H9 (cell line): Measurements from ENCODE around the gene NFASC. TPM values are rescaled to one million over a fixed set of nuclear protein-coding genes. Genes with fewer than 3 reads are reported as not detected.

Source experiments
- DNase-seq: peaks from one replicate; pipeline ENCODE4 v3.0.0-alpha.2; 2017
- H2AFZ ChIP-seq: one replicate; pipeline ENCODE4 v1.6.1; 2013; ENCODE audit warnings: mild to moderate bottlenecking, low read length, control low read depth, moderate library complexity
- H2AK5ac ChIP-seq: 2 replicates; pipeline ENCODE4 v1.6.1; 2013; ENCODE audit warnings: low read length, control low read depth, mixed read lengths; ENCODE audit not compliant: insufficient read length
- H2BK120ac ChIP-seq: one replicate; pipeline ENCODE4 v1.6.1; 2013; ENCODE audit warnings: low read depth, mild to moderate bottlenecking, low read length, control low read depth, inconsistent platforms; ENCODE audit not compliant: poor library complexity, severe bottlenecking
- H2BK12ac ChIP-seq: 2 replicates; pipeline ENCODE4 v1.6.1; 2013; ENCODE audit warnings: low read length, control low read depth, mixed read lengths, low read depth; ENCODE audit not compliant: insufficient read length
- H2BK15ac ChIP-seq: 2 replicates; pipeline ENCODE4 v1.6.1; 2013; ENCODE audit warnings: low read depth, low read length, control low read depth
- H2BK20ac ChIP-seq: one replicate; pipeline ENCODE4 v1.6.1; 2013; ENCODE audit warnings: low read depth, mild to moderate bottlenecking, low read length, control low read depth, inconsistent platforms; ENCODE audit not compliant: poor library complexity, severe bottlenecking
- H2BK5ac ChIP-seq: 2 replicates; pipeline ENCODE4 v1.6.1; 2013; ENCODE audit warnings: low read length, control low read depth, mixed read lengths; ENCODE audit not compliant: insufficient read length
- H3K14ac ChIP-seq: 2 replicates; pipeline ENCODE4 v1.6.1; 2013; ENCODE audit warnings: low read length, control low read depth; ENCODE audit not compliant: insufficient read depth
- H3K18ac ChIP-seq: 2 replicates; pipeline ENCODE4 v1.6.1; 2013; ENCODE audit warnings: low read depth, mild to moderate bottlenecking, mixed read lengths, low read length, control low read depth; ENCODE audit not compliant: insufficient read length
- H3K23ac ChIP-seq: 2 replicates; pipeline ENCODE4 v1.6.1; 2013; ENCODE audit warnings: low read length, control low read depth, mixed read lengths, low read depth; ENCODE audit not compliant: insufficient read length
- H3K23me2 ChIP-seq: 2 replicates; pipeline ENCODE4 v1.6.1; 2013; ENCODE audit warnings: low read depth, mild to moderate bottlenecking, mixed read lengths, low read length, control low read depth; ENCODE audit not compliant: insufficient read length, poor library complexity, severe bottlenecking
- H3K27ac ChIP-seq: 2 replicates; pipeline ENCODE4 v1.5.1; 2013; ENCODE audit warnings: low read length, control low read depth, mixed read lengths, low read depth; ENCODE audit not compliant: insufficient read length
- H3K27me3 ChIP-seq: 2 replicates; pipeline ENCODE4 v1.6.1; 2013; ENCODE audit warnings: low read length, control low read depth, inconsistent platforms; ENCODE audit not compliant: insufficient read depth
- H3K4ac ChIP-seq: 2 replicates; pipeline ENCODE4 v1.6.1; 2013; ENCODE audit warnings: low read depth, mild to moderate bottlenecking, control low read depth, inconsistent platforms, low read length, moderate library complexity
- H3K4me1 ChIP-seq: 2 replicates; pipeline ENCODE4 v1.6.1; 2013; ENCODE audit warnings: low read length, control low read depth, inconsistent platforms; ENCODE audit not compliant: insufficient read depth
- H3K4me2 ChIP-seq: 2 replicates; pipeline ENCODE4 v1.6.1; 2013; ENCODE audit warnings: low read length, control low read depth, mixed read lengths; ENCODE audit not compliant: insufficient read length, insufficient read depth
- H3K56ac ChIP-seq: 2 replicates; pipeline ENCODE4 v1.6.1; 2013; ENCODE audit warnings: low read depth, mild to moderate bottlenecking, mixed read lengths, low read length, control low read depth; ENCODE audit not compliant: insufficient read length
- H3K79me1 ChIP-seq: 2 replicates; pipeline ENCODE4 v1.6.1; 2013; ENCODE audit warnings: low read depth, mild to moderate bottlenecking, moderate library complexity, low read length, control low read depth, inconsistent platforms; ENCODE audit not compliant: insufficient read depth, poor library complexity, severe bottlenecking
- H3K79me2 ChIP-seq: 2 replicates; pipeline ENCODE4 v1.6.1; 2013; ENCODE audit warnings: low read length, control low read depth, inconsistent platforms; ENCODE audit not compliant: insufficient read depth
- H3K9ac ChIP-seq: 2 replicates; pipeline ENCODE4 v1.6.1; 2013; ENCODE audit warnings: low read length, control low read depth, mixed read lengths; ENCODE audit not compliant: insufficient read length; ENCODE audit errors: extremely low read depth
- H3K9me3 ChIP-seq: one replicate; pipeline ENCODE4 v1.6.1; 2013; ENCODE audit warnings: low read depth, low read length, inconsistent platforms; ENCODE audit not compliant: control insufficient read depth
- H3T11ph ChIP-seq: one replicate; pipeline ENCODE4 v1.6.1; 2013; ENCODE audit warnings: mild to moderate bottlenecking, low read length, control low read depth, inconsistent platforms
- H4K20me1 ChIP-seq: one replicate; pipeline ENCODE4 v1.6.1; 2013; ENCODE audit not compliant: control insufficient read depth, insufficient read length, insufficient read depth
- H4K5ac ChIP-seq: 2 replicates; pipeline ENCODE4 v1.6.1; 2013; ENCODE audit warnings: low read depth, mild to moderate bottlenecking, mixed read lengths, low read length, control low read depth; ENCODE audit not compliant: insufficient read length
- H4K8ac ChIP-seq: replicated peaks from 2 replicates; pipeline ENCODE4 v1.6.1; 2013; ENCODE audit warnings: low read length, control low read depth, mixed read lengths, low read depth; ENCODE audit not compliant: insufficient read length
- H4K91ac ChIP-seq: 2 replicates; pipeline ENCODE4 v1.6.1; 2013; ENCODE audit warnings: low read depth, mild to moderate bottlenecking, moderate library complexity, mixed read lengths, low read length, control low read depth; ENCODE audit not compliant: insufficient read length
- H3K27ac Mint-ChIP-seq, 3 experiments: 2 replicates in 2 of 3; 3 replicates in 1 of 3; pipeline ENCODE4 v1.8.0; 2020 to 2021; ENCODE audit warnings: mixed read lengths in 3 of 3, mild to moderate bottlenecking in 1 of 3, moderate library complexity in 1 of 3
- H3K27me3 Mint-ChIP-seq: 2 replicates; pipeline ENCODE4 v1.8.0; 2021; ENCODE audit warnings: low read depth, mild to moderate bottlenecking, moderate library complexity, mixed read lengths
- H3K36me3 Mint-ChIP-seq, 3 experiments: 2 replicates in 2 of 3; 3 replicates in 1 of 3; pipeline ENCODE4 v1.8.0; 2020 to 2021; ENCODE audit warnings: low read depth in 3 of 3, mixed read lengths in 3 of 3; ENCODE audit not compliant: insufficient read depth in 1 of 3
- H3K4me1 Mint-ChIP-seq, 2 experiments: 2 replicates each; pipeline ENCODE4 v1.8.0; 2020; ENCODE audit warnings: mixed read lengths in 2 of 2
- H3K4me3 Mint-ChIP-seq, 2 experiments: 2 replicates in 1 of 2; 3 replicates in 1 of 2; pipeline ENCODE4 v1.8.0; 2020 to 2021; ENCODE audit warnings: mild to moderate bottlenecking in 2 of 2, mixed read lengths in 2 of 2, moderate library complexity in 1 of 2
- H3K9me3 Mint-ChIP-seq, 2 experiments: 2 replicates in 1 of 2; 3 replicates in 1 of 2; pipeline ENCODE4 v1.8.0; 2020; ENCODE audit warnings: mild to moderate bottlenecking in 2 of 2, mixed read lengths in 2 of 2, moderate library complexity in 1 of 2
- CTCF ChIP-seq: fragments of 200-600 bp; sonication (generic); conservative IDR thresholded peaks from 3 replicates; pipeline ENCODE4 v1.8.0; 2021; ENCODE audit warnings: antibody characterized with exemption, mild to moderate bottlenecking
- WGBS: extraction: QIAGEN DNeasy Blood & Tissue Kit; methylation state at CpG from one replicate; pipeline ENCODE4 v1.1.7; 2013; ENCODE audit warnings: missing lambda C conversion rate, low lambda C conversion rate, mixed read lengths; ENCODE audit not compliant: insufficient read length; ENCODE audit errors: extremely low coverage; 5-methylcytosine and 5-hydroxymethylcytosine counted together
- total RNA-seq: library from RNA; stranded (reverse); gene quantifications from 2 replicates; pipeline ENCODE4 v1.2.1, GENCODE V29; 2021

NFASC gene
- total RNA-seq, 1 experiment from 2014 or later = 5.0 TPM

DNA sequence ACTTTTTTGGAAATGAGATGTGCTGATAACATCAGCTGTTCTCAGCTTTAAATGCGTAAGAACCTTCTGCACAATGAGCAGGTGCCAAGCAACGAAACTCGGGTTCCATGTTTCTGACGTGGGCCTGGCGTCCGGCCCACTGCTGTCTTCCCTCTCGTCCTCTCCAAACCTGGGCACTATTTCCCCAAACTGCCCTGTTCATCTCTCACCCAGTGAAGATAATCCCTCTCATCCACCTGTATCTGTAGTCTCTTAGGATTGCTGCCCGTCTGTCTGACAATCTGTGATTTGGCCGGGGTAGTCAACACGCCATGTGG, 122.3 kb downstream of the NFASC start:
- H3K36me3 Mint-ChIP-seq = peaks cover 0 to 1% (median 0%) of the 10 kb centered on the region in 3 experiments; a peak in 2 of 7 replicates
- H2BK120ac ChIP-seq = no peak overlapping the region
- H2AK5ac ChIP-seq = no peak overlapping the region
- H3K56ac ChIP-seq = no peak overlapping the region
- H3K23me2 ChIP-seq = no peaks in the 10 kb centered on the region
- H3K4me3 Mint-ChIP-seq = no peak overlapping the region
- peaks cover 4% of the 10 kb centered on the region; the same call in 1 of the 2 replicates for H3K4me1 ChIP-seq
- H3K4ac ChIP-seq = no peak overlapping the region
- H4K20me1 ChIP-seq = no peaks in the 10 kb centered on the region
- no CpG with 5 or more reads among the region's 10 CpGs for WGBS
- no peaks in the 10 kb centered on the region for H3K79me1 ChIP-seq
- no peak overlapping the region for H3K9ac ChIP-seq
- no peaks in the 10 kb centered on the region for H3K27me3 ChIP-seq
- DNase-seq = no peak
- H3K27ac ChIP-seq = no peak overlapping the region
- no peak overlapping the region for H2BK12ac ChIP-seq
- H3T11ph ChIP-seq = no peak overlapping the region
- H3K9me3 Mint-ChIP-seq = no peaks in the 10 kb centered on the region; a peak in 1 of 5 replicates
- H3K79me2 ChIP-seq = no peaks in the 10 kb centered on the region
- H3K4me1 Mint-ChIP-seq = peaks cover 45 to 50% of the 10 kb centered on the region in 2 experiments
- H3K18ac ChIP-seq = no peak overlapping the region
- H2BK20ac ChIP-seq = no peak overlapping the region
- no peak overlapping the region for H3K14ac ChIP-seq
- no peak for TF ChIP-seq CTCF
- H4K5ac ChIP-seq = no peak overlapping the region
- H3K23ac ChIP-seq = no peak overlapping the region
- H3K9me3 ChIP-seq = no peaks in the 10 kb centered on the region
- no peak overlapping the region for H2BK15ac ChIP-seq
- no peak overlapping the region for H4K8ac ChIP-seq
- no peak overlapping the region for H3K4me2 ChIP-seq
- H2BK5ac ChIP-seq = no peak overlapping the region
- H3K27me3 Mint-ChIP-seq = peaks cover 44% of the 10 kb centered on the region
- H4K91ac ChIP-seq = no peak overlapping the region
- no peak overlapping the region for H3K27ac Mint-ChIP-seq
- no peak overlapping the region for H2AFZ ChIP-seq
